HL-60 (cell line): ENCODE results near the gene SLC6A6.
A peak's percentile ranks its signal among the peaks of the same experiment; 100 is the strongest.

Experiments used
- DNase-seq, 2 experiments: peaks; one replicate each; pipeline ENCODE4 v3.0.0-alpha.2; 2010 to 2020; ENCODE audit warnings: low read depth in 1 of 2, low spot score in 1 of 2
- H3K27ac ChIP-seq: fragments of 250-450 bp; sonication (Bioruptor Pico); replicated peaks from 2 replicates; pipeline ENCODE4 v1.5.1; 2020; ENCODE audit warnings: mild to moderate bottlenecking, moderate library complexity
- H3K27me3 ChIP-seq: fragments of 250-450 bp; sonication (Bioruptor Pico); 2 replicates; pipeline ENCODE4 v1.5.1; 2021; ENCODE audit warnings: mild to moderate bottlenecking, moderate library complexity; ENCODE audit not compliant: insufficient read depth, poor library complexity, severe bottlenecking
- H3K4me3 ChIP-seq: replicated peaks from 2 replicates; pipeline ENCODE4 v1.5.1; 2011; ENCODE audit warnings: mild to moderate bottlenecking, control low read depth, low read length; ENCODE audit not compliant: insufficient read depth
- CTCF ChIP-seq: IDR thresholded peaks from one replicate; pipeline ENCODE4 v1.5.1; 2011; ENCODE audit warnings: low read length, control low read depth, inconsistent platforms; ENCODE audit not compliant: insufficient read depth
- GABPA ChIP-seq: IDR thresholded peaks from 2 replicates; pipeline ENCODE4 v1.6.1; 2012; ENCODE audit warnings: low read depth
- POLR2AphosphoS5 ChIP-seq: IDR thresholded peaks from 2 replicates; pipeline ENCODE4 v1.6.1; 2012; ENCODE audit warnings: low read depth
- REST ChIP-seq: IDR thresholded peaks from 2 replicates; pipeline ENCODE4 v1.6.1; 2012; ENCODE audit warnings: low read depth; ENCODE audit not compliant: insufficient replicate concordance
- SPI1 ChIP-seq: IDR thresholded peaks from 2 replicates; pipeline ENCODE4 v1.6.1; 2012; ENCODE audit warnings: low read depth, mild to moderate bottlenecking, borderline replicate concordance

SLC6A6 gene

DNA sequence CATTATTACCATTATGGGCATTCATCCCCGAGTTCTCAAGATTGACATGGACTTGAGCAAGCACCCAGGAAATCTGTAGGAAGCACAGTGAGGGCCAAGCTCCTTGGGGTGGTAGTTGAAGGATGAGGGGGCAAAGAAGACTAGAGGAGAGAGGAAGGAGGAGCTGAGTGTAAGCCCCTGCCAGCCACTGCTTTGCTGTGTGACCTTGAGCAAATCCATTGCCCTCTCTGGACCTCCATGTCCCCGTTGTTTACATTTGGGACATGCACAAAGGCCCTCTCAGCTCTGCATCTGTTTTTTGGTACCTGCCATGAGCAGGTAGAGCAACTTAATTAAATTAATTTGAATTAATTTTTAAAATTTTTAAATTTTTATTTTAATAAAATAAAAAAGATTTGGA, 33.5 kb upstream of the SLC6A6 start:
- DNase-seq = no peak
- TF ChIP-seq GABPA (no peak), SPI1 (no peak)
- Histone ChIP-seq H3K27ac (no peak overlapping the region), H3K27me3 (no peaks in the 10 kb centered on the region), H3K4me3 (no peak overlapping the region)

DNA sequence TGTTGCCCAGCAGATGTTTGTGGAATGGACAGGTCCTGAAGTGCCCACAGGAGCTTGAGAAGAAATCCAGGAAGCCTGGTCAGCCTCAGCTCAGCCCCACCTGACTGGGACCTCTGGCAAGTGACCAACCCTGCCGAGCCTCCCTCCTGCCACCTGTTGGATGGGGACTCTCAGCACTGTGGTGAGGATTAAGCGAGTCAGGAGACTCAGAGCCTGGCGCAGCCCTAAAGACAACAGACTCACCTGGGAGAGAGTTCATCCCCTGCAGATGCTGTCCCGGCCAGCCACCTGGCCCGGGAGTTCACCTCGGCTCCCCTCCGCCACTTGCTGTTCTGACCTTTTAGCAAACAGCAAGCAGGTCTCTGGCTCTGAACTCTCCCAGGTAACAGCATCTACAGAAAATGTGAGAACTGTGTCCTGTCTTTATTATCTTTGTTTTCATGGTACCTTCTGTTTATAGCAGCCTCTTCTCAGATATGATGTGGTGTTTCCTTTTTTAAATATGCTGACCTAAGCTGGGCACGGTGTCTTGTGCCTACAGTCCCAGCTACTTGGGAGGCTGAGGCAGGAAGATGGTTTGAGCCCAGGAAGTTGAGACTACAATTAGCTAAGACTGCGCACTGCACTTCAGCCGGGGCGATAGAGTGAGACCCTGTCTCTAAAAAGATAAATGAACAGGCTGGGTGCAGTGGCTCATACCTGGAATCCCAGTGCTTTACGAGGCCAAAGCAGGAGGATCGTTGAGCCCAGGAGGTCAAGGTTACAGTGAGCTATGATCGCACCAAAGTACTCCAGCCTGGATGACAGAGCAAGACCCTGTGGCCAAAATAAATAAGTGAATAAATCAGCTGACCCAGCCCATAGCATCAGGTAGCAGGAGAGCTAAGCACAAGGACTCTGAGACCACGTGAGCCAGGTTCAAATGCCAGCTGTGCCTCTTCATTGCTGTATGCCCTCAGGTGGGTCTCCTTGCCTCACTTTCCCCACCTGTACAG, 32.4 kb upstream of the SLC6A6 start:
- Histone ChIP-seq H3K27ac (no peak overlapping the region), H3K27me3 (no peaks in the 10 kb centered on the region), H3K4me3 (no peak overlapping the region)
- no peak for TF ChIP-seq CTCF
- no peak for TF ChIP-seq POLR2AphosphoS5
- no peak for TF ChIP-seq SPI1
- no peak for TF ChIP-seq REST
- TF ChIP-seq GABPA = no peak
- no peak for DNase-seq

- no peak for TF ChIP-seq REST
- Histone ChIP-seq H3K27ac (no peak overlapping the region), H3K27me3 (no peaks in the 10 kb centered on the region), H3K4me3 (no peak overlapping the region)
- no peak for DNase-seq
These were observed 31.5 kb upstream of the SLC6A6 start for GRCh38 chr3:14370720-14371572.

DNA sequence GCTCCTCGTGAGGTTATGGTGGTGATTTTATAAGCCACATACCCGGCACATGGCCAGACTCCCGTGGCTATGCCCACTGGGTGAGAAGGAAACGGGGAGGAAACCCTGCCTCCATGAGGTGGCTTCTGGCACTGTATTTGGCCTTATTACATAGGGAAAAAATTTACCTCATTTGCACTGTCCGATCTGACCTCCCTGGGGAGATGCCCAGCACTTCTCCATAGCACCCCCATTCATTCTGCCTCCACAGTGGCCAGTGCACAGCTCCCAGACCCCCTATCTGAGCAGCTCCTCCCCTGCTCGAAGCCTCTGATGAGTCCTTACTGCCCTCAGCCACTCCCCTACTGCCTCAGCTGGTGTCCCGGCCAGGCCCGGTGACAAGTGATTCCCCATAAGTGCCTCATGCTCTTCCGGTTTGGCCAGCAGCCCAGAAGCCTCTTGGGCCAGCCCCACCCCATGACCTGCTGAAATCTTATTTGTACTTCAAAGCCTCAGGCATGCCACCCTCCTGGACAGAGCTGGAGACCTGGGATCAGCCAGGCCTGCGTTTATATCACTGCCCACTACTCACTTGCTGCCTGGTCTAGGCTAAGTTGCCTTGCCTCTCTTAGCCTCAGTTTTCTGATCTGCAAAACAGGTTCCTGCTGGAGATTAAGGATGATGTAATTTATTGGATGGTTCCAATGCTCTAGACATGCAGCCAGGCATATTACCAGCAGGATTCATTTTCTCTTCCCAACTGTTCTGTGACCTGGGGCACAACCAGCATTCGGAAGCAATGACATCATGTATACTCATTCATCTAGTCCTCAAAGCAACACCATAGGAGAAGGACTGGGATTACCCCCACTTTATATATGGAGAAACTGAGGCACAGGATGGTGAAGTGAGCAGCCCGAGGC, 30.6 kb upstream of the SLC6A6 start:
- 0 out of 2 replicates have a peak overlapping the region, but pooled peaks have one; percentile 10 for H3K27ac ChIP-seq

More for the DNA sequence above, 30.6 kb upstream of the SLC6A6 start:
- DNase-seq = peak; percentile 52 to 76
- Histone ChIP-seq H3K4me3 (no peak overlapping the region), H3K27me3 (no peaks in the 10 kb centered on the region)
- TF ChIP-seq GABPA (no peak), SPI1 (no peak), REST (no peak), POLR2AphosphoS5 (no peak), CTCF (no peak)
